HepG2 (cell line): ENCODE data around the gene TASP1.

Experiments
- KDM1A ChIP-seq: IDR thresholded peaks from 2 replicates; pipeline ENCODE4 v1.6.1; 2016; ENCODE audit warnings: missing compliant biosample characterization
- ZBTB44 ChIP-seq: sonication (generic); formaldehyde crosslinking; IDR thresholded peaks from 2 replicates; pipeline ENCODE4 v1.4.0; 2020; ENCODE audit warnings: missing genetic modification reagents
- ZNF263 ChIP-seq: sonication (generic); formaldehyde crosslinking; IDR thresholded peaks from 2 replicates; pipeline ENCODE4 v1.4.0; 2020; ENCODE audit warnings: missing genetic modification reagents
- TF ChIP-seq, protein P1 (sequence below): sonication (generic); formaldehyde crosslinking; IDR thresholded peaks from 2 replicates; pipeline ENCODE4 v1.5.0; 2020; ENCODE audit warnings: mild to moderate bottlenecking, missing genetic modification reagents, moderate library complexity
- TF ChIP-seq, protein P2 (sequence below): sonication (generic); formaldehyde crosslinking; IDR thresholded peaks from 2 replicates; pipeline ENCODE4 v1.4.0; 2020; ENCODE audit warnings: missing genetic modification reagents, borderline replicate concordance

DNA sequence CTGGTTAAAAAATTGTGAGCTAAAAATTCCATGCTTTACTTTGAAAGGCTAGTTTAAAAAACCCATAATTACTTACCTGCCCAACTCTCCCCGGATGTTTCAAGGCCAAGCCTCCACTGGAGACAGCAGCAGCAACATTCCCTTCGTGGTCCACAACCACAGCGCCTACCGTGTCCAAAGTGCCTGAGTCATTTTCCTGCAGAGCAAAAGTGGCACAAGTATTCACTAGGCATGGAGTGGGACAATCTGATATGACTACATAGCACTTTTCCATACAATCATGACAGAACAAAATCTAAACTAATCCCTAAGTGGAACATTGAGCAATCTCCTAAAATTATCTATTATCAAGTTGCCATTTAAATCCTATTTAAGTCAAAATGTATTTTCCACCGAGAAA, 104.8 kb downstream of the TASP1 start:
- TF ChIP-seq, protein P1, sequence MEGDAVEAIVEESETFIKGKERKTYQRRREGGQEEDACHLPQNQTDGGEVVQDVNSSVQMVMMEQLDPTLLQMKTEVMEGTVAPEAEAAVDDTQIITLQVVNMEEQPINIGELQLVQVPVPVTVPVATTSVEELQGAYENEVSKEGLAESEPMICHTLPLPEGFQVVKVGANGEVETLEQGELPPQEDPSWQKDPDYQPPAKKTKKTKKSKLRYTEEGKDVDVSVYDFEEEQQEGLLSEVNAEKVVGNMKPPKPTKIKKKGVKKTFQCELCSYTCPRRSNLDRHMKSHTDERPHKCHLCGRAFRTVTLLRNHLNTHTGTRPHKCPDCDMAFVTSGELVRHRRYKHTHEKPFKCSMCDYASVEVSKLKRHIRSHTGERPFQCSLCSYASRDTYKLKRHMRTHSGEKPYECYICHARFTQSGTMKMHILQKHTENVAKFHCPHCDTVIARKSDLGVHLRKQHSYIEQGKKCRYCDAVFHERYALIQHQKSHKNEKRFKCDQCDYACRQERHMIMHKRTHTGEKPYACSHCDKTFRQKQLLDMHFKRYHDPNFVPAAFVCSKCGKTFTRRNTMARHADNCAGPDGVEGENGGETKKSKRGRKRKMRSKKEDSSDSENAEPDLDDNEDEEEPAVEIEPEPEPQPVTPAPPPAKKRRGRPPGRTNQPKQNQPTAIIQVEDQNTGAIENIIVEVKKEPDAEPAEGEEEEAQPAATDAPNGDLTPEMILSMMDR (CRISPR knock-in tag), result no peak
- TF ChIP-seq KDM1A (CRISPR knock-in tag) (no peak), ZNF263 (CRISPR knock-in tag) (no peak), ZBTB44 (CRISPR knock-in tag) (no peak)
- TF ChIP-seq, protein P2, sequence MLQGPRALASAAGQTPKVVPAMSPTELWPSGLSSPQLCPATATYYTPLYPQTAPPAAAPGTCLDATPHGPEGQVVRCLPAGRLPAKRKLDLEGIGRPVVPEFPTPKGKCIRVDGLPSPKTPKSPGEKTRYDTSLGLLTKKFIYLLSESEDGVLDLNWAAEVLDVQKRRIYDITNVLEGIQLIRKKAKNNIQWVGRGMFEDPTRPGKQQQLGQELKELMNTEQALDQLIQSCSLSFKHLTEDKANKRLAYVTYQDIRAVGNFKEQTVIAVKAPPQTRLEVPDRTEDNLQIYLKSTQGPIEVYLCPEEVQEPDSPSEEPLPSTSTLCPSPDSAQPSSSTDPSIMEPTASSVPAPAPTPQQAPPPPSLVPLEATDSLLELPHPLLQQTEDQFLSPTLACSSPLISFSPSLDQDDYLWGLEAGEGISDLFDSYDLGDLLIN, result no peak
